ENCODE results near the gene PRODH.
"Not testable (repeated sequence)": the region's sequence is repeated elsewhere in the genome, so short reads cannot be mapped to it uniquely, and the experiment has no call there.

The PRODH gene

GRCh38 chr22:18967391-18968010 is 31.4 kb upstream of the PRODH start:
- H3K4me3 ChIP-seq (ENCODE audit: low read length in 2 of 2); H3K9ac ChIP-seq (ENCODE audit: low read depth in 1 of 2, low read length in 2 of 2); H3K9me3 ChIP-seq (ENCODE audit: control insufficient read depth in 2 of 2, low read length in 2 of 2); H3K27ac ChIP-seq (ENCODE audit: low read depth in 2 of 2, low read length in 2 of 2); H3K36me3 ChIP-seq (ENCODE audit: control insufficient read depth in 2 of 2, insufficient read depth in 2 of 2, low read length in 2 of 2); H3K27me3 ChIP-seq (ENCODE audit: control insufficient read depth in 2 of 2, insufficient read depth in 2 of 2, low read length in 2 of 2); H3K4me1 ChIP-seq (ENCODE audit: control insufficient read depth in 2 of 2, insufficient read depth in 2 of 2, low read length in 2 of 2): not testable (repeated sequence)

GRCh38 chr22:18966748-18967147 is 30.7 kb upstream of the PRODH start:
- Histone ChIP-seq H3K9me3 (ENCODE audit: control insufficient read depth in 2 of 2, low read length in 2 of 2) (no peaks in the 10 kb centered on the region), H3K4me1 (ENCODE audit: control insufficient read depth in 2 of 2, insufficient read depth in 2 of 2, low read length in 2 of 2) (no peaks in the 10 kb centered on the region), H3K9ac (ENCODE audit: low read depth in 1 of 2, low read length in 2 of 2) (no peak overlapping the region), H3K36me3 (ENCODE audit: control insufficient read depth in 2 of 2, insufficient read depth in 2 of 2, low read length in 2 of 2) (no peaks in the 10 kb centered on the region), H3K4me3 (ENCODE audit: low read length in 2 of 2) (no peak overlapping the region), H3K27me3 (ENCODE audit: control insufficient read depth in 2 of 2, insufficient read depth in 2 of 2, low read length in 2 of 2) (peaks cover 5 to 6% of the 10 kb centered on the region in 2 donors), H3K27ac (ENCODE audit: low read depth in 2 of 2, low read length in 2 of 2) (no peak overlapping the region)

- Histone ChIP-seq H3K27me3 (ENCODE audit: control insufficient read depth in 2 of 2, insufficient read depth in 2 of 2, low read length in 2 of 2) (peaks cover 3 to 6% of the 10 kb centered on the region in 2 donors), H3K9me3 (ENCODE audit: control insufficient read depth in 2 of 2, low read length in 2 of 2) (no peaks in the 10 kb centered on the region), H3K36me3 (ENCODE audit: control insufficient read depth in 2 of 2, insufficient read depth in 2 of 2, low read length in 2 of 2) (no peaks in the 10 kb centered on the region), H3K27ac (ENCODE audit: low read depth in 2 of 2, low read length in 2 of 2) (no peak overlapping the region), H3K4me3 (ENCODE audit: low read length in 2 of 2) (no peak overlapping the region), H3K4me1 (ENCODE audit: control insufficient read depth in 2 of 2, insufficient read depth in 2 of 2, low read length in 2 of 2) (no peaks in the 10 kb centered on the region), H3K9ac (ENCODE audit: low read depth in 1 of 2, low read length in 2 of 2) (no peak overlapping the region)
These were observed 29.7 kb upstream of the PRODH start for GRCh38 chr22:18965526-18966421.

GRCh38 chr22:18964501-18965265 is 28.6 kb upstream of the PRODH start:
- not testable (repeated sequence) for H3K4me3 ChIP-seq (ENCODE audit: low read length in 2 of 2)

GRCh38 chr22:18964051-18964450 is 28.0 kb upstream of the PRODH start:
- not testable (repeated sequence) for H3K4me1 ChIP-seq (ENCODE audit: control insufficient read depth in 2 of 2, insufficient read depth in 2 of 2, low read length in 2 of 2); H3K27me3 ChIP-seq (ENCODE audit: control insufficient read depth in 2 of 2, insufficient read depth in 2 of 2, low read length in 2 of 2); H3K36me3 ChIP-seq (ENCODE audit: control insufficient read depth in 2 of 2, insufficient read depth in 2 of 2, low read length in 2 of 2); H3K4me3 ChIP-seq (ENCODE audit: low read length in 2 of 2); H3K27ac ChIP-seq (ENCODE audit: low read depth in 2 of 2, low read length in 2 of 2); H3K9me3 ChIP-seq (ENCODE audit: control insufficient read depth in 2 of 2, low read length in 2 of 2); H3K9ac ChIP-seq (ENCODE audit: low read depth in 1 of 2, low read length in 2 of 2)

More at GRCh38 chr22:18964501-18965265, 28.6 kb upstream of the PRODH start:
- H3K36me3 ChIP-seq (ENCODE audit: control insufficient read depth in 2 of 2, insufficient read depth in 2 of 2, low read length in 2 of 2); H3K4me1 ChIP-seq (ENCODE audit: control insufficient read depth in 2 of 2, insufficient read depth in 2 of 2, low read length in 2 of 2); H3K27ac ChIP-seq (ENCODE audit: low read depth in 2 of 2, low read length in 2 of 2); H3K27me3 ChIP-seq (ENCODE audit: control insufficient read depth in 2 of 2, insufficient read depth in 2 of 2, low read length in 2 of 2); H3K9me3 ChIP-seq (ENCODE audit: control insufficient read depth in 2 of 2, low read length in 2 of 2); H3K9ac ChIP-seq (ENCODE audit: low read depth in 1 of 2, low read length in 2 of 2): not testable (repeated sequence)

GRCh38 chr22:18962308-18962635 is 26.2 kb upstream of the PRODH start:
- Histone ChIP-seq H3K27ac (ENCODE audit: low read depth in 2 of 2, low read length in 2 of 2) (no peak overlapping the region), H3K9me3 (ENCODE audit: control insufficient read depth in 2 of 2, low read length in 2 of 2) (no peaks in the 10 kb centered on the region), H3K4me1 (ENCODE audit: control insufficient read depth in 2 of 2, insufficient read depth in 2 of 2, low read length in 2 of 2) (no peaks in the 10 kb centered on the region), H3K36me3 (ENCODE audit: control insufficient read depth in 2 of 2, insufficient read depth in 2 of 2, low read length in 2 of 2) (no peaks in the 10 kb centered on the region), H3K9ac (ENCODE audit: low read depth in 1 of 2, low read length in 2 of 2) (no peak overlapping the region), H3K27me3 (ENCODE audit: control insufficient read depth in 2 of 2, insufficient read depth in 2 of 2, low read length in 2 of 2) (no peaks in the 10 kb centered on the region), H3K4me3 (ENCODE audit: low read length in 2 of 2) (no peak overlapping the region)

- H3K27ac ChIP-seq (ENCODE audit: low read depth in 2 of 2, low read length in 2 of 2); H3K27me3 ChIP-seq (ENCODE audit: control insufficient read depth in 2 of 2, insufficient read depth in 2 of 2, low read length in 2 of 2); H3K9ac ChIP-seq (ENCODE audit: low read depth in 1 of 2, low read length in 2 of 2); H3K4me3 ChIP-seq (ENCODE audit: low read length in 2 of 2); H3K9me3 ChIP-seq (ENCODE audit: control insufficient read depth in 2 of 2, low read length in 2 of 2); H3K4me1 ChIP-seq (ENCODE audit: control insufficient read depth in 2 of 2, insufficient read depth in 2 of 2, low read length in 2 of 2); H3K36me3 ChIP-seq (ENCODE audit: control insufficient read depth in 2 of 2, insufficient read depth in 2 of 2, low read length in 2 of 2): not testable (repeated sequence)
These were observed 25.7 kb upstream of the PRODH start for GRCh38 chr22:18961632-18962307.

- H3K27me3 ChIP-seq (ENCODE audit: control insufficient read depth in 2 of 2, insufficient read depth in 2 of 2, low read length in 2 of 2); H3K36me3 ChIP-seq (ENCODE audit: control insufficient read depth in 2 of 2, insufficient read depth in 2 of 2, low read length in 2 of 2); H3K4me3 ChIP-seq (ENCODE audit: low read length in 2 of 2); H3K9ac ChIP-seq (ENCODE audit: low read depth in 1 of 2, low read length in 2 of 2); H3K27ac ChIP-seq (ENCODE audit: low read depth in 2 of 2, low read length in 2 of 2); H3K9me3 ChIP-seq (ENCODE audit: control insufficient read depth in 2 of 2, low read length in 2 of 2); H3K4me1 ChIP-seq (ENCODE audit: control insufficient read depth in 2 of 2, insufficient read depth in 2 of 2, low read length in 2 of 2): not testable (repeated sequence)
These were observed 25.1 kb upstream of the PRODH start for GRCh38 chr22:18961201-18961600.

GRCh38 chr22:18960166-18960820 is 24.2 kb upstream of the PRODH start:
- not testable (repeated sequence) for H3K36me3 ChIP-seq (ENCODE audit: control insufficient read depth in 2 of 2, insufficient read depth in 2 of 2, low read length in 2 of 2); H3K4me3 ChIP-seq (ENCODE audit: low read length in 2 of 2); H3K27me3 ChIP-seq (ENCODE audit: control insufficient read depth in 2 of 2, insufficient read depth in 2 of 2, low read length in 2 of 2); H3K9ac ChIP-seq (ENCODE audit: low read depth in 1 of 2, low read length in 2 of 2); H3K27ac ChIP-seq (ENCODE audit: low read depth in 2 of 2, low read length in 2 of 2); H3K4me1 ChIP-seq (ENCODE audit: control insufficient read depth in 2 of 2, insufficient read depth in 2 of 2, low read length in 2 of 2); H3K9me3 ChIP-seq (ENCODE audit: control insufficient read depth in 2 of 2, low read length in 2 of 2)

Data from mucosa of rectum (tissue), 2 donors.